Activated naive CD4-positive, alpha-beta T cell treated with Interleukin-2 at 50 U/mL for 16 hours (primary cell): ENCODE results near the gene BSG.

Experiments
- DNase-seq: peaks from one replicate; pipeline ENCODE4 v3.0.0-alpha.2; 2020

BSG gene

DNA sequence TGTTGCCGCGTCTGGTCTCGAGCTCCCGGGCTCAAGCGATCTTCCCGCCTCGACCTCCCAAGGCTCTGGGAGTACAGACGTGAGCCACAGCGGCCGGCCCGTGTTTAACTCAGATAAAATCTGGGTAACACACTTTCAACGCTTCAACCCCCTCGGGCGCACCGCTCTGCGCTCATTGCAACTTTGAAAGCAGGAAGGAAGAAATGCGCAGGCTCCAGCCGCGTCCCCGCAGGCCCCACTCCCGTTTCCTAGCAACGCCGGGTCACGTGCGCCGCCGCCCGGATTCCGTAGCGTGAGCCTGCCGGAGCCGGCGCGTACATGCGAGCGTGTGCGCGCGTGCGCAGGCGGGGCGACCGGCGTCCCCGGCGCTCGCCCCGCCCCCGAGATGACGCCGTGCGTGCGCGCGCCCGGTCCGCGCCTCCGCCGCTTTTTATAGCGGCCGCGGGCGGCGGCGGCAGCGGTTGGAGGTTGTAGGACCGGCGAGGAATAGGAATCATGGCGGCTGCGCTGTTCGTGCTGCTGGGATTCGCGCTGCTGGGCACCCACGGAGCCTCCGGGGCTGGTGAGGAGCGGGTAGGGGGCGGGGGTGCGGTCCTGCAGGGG is at the start of gene BSG:
TSS of gene BSG (plus strand) at position 457 of the 603 bp plus-strand sequence. CDS start at position 496, 39 bp downstream.
- DNase-seq: peak; percentile 99

DNA sequence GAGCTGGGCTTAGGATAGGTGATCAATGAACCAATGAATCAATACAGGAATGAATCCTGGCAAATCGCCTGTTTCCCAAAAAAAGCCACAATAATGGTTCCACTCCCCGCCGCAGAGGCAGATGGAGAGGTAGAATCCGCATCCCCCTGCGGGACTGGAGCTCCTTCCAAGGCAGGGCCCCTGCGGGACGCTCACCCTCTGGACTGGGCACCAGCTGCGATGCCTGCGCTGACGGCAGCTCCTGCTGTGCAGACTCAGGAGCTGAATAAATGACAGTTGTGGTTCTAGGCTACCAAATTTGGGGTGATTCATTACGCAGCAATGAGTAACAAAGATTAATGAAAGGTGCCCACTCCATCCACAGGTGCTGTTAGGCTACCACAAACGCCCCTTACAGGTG is 49.7 kb upstream of the BSG start:
- no peak for DNase-seq

DNA sequence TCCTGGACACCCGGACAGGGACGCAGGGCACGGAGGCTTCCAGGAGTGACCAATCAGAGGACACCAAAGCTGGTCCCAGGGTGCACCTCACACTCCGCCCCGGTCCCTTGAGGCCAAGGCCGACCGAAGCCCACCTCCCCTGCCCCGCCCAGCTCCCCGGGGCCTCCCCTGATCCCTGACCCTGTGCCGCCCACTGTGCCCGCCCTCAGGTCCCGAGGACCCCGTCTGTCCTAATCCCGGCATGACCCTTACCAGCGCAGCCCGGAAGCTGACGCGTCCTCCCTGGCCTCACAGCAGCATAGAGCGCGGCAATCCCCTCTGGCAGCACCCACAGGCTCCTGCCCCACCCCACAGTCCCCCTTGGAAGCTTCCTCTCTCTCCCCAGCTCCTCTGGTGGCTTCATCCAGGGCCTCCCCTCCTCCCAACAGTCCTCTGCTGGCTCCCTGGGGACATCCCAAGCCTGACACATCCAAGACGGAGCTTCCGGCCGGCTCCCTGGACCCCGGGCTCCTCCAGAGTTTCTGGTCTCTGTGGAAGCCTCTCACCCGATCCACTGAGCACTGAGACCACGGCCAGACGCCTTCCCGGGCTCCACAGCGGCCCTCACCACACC is 48.2 kb upstream of the BSG start:
- DNase-seq: no peak

DNA sequence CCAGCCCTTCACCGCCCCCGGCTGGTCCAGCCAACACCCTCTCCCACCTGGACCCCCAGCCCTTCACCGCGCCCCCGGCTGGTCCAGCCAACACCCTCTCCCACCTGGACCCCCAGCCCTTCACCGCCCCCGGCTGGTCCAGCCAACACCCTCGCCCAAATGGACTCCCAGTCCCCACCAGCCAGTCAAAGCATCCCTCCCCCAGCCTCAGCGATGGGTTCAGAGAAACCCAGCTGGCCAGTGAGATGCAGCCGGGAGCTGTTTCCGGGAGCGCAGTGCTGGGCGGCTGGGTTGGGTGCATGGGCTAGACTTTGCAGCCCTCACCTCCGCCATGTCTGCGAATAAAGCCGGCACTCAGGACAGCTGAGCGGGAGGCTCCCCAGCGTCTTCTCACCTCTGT is 47.4 kb upstream of the BSG start:
- DNase-seq: no peak

DNA sequence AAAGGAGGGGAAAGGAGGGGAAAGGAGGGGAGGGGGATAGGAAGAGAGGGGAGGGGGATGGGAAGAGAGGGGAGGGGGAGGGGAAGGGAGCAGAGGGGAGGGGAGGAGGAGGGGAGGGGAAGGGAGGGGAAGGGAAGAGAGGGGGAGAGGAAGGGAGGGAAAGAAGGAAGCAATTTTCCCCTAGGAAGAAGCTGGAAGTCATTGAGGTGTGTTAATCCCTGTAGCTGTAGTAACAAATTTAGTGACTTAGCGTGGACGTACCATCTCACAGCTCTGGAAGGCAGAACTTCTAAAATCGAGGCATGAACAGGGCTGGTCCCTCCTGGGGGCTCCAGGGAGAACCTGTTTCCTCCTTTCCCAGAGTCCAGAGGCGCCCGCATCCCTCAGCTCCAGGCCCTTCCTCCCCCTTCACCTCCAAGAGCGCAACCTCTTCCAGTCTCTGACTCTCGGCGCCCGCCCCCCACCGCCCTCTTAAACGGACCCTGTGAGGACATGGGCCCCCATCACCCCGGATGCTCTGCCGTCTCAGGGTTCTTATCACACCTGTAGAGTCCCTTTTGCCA is 46.5 kb upstream of the BSG start:
- DNase-seq: no peak

GRCh38 chr19:530134-531008 is 42.0 kb upstream of the BSG start:
- no peak for DNase-seq

DNA sequence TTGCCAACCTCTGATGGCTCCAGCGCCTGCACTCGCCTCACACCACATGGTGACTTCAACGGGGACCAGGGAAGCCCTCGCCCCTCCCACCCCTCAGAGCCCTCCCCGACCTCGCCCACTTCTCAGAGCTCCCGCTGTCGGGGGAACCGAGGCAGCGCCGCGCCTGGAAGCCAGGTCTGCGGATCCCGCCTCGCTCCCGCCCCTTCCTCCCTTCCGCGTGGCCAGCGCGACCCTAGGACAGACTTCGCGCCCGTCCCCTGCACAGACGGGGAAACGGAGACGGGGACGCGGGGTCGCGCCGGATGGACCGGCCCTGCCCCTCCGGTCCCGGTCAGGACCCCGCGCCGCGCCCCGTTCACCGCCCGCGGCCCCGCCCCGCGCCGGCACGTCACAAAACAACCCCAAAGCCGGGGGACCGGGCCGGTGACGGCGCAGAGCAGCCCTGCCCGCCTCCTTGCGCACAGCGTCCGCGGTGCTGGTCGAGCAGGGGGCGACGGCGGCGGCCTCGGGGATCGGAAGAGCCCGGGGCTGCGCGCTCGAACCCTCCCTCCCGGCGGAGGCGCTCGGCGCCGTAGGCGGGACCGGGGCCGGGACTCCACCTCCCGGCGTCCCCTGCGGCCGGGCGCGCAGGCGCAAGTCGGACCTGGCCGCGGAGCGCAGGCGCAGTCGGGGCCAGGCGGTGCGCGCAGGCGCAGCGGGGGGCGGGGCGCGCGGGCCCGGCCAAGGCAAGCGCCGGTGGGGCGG is 41.2 kb upstream of the BSG start:
- peak; percentile 88 for DNase-seq

DNA sequence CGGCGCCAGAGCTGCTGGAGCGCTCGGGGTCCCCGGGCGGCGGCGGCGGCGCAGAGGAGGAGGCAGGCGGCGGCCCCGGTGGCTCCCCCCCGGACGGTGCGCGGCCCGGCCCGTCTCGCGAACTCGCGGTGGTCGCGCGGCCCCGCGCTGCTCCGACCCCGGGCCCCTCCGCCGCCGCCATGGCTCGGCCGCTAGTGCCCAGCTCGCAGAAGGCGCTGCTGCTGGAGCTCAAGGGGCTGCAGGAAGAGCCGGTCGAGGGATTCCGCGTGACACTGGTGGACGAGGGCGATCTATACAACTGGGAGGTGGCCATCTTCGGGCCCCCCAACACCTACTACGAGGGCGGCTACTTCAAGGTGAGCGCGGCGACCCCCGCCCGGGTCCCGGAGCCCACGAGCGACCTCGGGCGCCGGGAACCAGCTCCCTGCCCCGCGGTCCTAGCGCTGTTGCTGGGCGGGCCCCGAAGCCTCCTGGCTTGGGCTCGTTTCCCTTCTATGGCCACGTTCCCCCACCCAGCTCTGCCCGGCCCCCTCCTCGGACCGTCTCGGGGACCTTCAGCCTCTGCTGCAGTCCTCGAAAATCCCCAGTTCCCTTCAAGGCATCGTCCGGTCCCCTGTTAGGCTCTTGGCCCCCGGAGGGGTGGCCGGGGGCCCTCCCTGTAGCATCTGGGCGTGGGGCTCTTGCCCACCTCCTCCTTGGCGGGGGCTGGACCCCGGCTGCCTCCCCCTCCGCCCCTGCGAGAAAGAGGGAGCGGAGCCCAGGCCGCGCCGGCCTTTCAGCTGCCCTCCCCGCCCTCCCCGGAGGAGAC is 40.4 kb upstream of the BSG start, which contains the start of gene CDC34:
TSS of gene CDC34 (plus strand) at position 8 of the 808 bp plus-strand sequence. CDS start at position 180, 172 bp downstream.
- no peak for DNase-seq

DNA sequence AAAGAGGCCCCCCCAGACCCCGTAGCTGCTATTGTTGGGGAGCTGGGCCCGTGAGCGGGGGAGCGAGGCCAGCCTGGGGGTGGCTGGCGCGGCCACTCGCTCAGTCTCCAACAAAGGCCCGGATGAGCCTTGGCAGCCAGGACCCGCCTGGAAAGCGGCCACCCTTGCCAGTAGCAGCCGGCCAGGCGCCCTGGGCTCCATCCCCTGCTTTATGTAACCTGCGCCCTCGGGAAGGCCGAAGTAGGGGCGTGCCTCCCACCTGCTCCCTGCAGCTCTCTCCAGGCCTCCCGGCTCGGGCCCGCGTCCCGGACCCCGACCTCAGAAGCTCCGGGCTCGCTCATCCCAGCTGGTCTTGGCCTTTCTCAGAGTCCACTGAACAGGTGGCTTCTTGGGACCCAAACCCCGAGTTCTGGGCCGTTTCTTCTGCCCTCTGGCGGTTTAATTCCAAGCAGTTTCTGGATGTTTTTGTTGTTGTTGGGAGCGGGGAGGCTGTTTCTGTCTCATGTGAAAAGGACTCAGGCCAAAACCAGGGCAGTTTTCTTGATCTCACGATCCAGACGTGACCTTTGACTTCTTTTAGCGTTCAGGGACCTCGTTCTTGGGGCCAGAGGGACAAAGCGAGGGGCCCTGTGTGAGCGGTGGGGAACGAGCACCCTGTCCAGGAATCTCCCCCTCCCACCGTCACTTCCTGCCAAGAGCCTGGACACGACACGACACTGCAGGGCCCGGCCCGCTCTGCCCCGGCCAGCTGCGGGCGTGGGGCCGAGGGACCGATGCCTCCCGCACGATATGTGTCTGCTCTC is 39.6 kb upstream of the BSG start:
- peak; percentile 35 for DNase-seq

DNA sequence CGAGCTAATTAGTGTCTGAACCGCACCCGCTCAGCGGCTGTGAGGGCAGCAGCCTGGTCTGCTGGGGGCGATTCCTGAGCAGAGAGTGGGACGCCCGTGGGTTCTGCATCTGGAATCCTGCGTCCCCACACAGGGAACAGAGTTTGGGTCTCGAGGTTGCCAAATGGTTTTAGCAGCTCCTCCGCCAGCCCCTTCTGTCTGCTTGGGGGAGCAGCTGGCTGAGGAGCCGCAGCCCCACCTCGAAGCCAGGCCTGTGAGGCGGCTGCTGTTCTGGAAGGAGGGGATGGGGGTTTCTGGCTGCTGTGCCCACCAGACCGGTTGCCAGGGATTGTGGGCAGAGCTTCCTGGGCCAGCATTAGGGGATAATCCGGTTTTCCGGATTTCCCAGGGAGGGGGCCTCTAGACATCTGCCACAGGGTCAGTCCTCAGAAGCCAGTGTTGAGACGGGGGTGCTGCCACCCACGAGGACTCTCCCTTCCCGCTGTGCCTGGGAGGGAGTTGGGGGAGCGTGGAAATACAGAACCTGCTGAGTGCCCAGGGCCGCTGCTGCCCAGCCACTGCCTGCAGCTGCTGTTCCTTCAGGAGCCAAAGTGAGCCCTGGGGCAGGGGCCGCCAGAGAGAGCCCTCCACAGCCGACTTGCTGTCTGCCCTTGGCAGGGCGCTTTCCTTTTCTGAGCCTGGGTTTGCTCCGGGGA is 38.9 kb upstream of the BSG start:
- no peak for DNase-seq

DNA sequence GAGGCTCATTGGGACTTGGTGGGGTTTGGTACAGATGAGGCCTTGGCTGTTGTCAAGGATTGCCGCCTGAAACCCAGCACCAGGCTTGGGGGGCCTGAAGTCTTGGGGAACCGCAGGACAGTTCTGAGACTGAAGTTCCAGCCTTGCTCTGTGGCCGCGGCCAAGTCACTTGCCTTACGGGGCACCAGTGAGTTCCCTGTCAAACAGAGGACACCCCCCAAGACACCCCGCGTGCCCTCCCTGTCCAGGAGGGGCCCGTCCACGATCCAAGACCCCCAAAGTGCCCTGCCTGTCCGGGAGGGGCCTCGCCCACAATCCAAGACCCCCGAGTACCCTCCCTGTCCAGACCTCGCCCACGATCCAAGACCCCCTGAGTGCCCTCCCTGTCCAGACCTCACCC is 38.3 kb upstream of the BSG start:
- DNase-seq: no peak

GRCh38 chr19:535017-535835 is 37.2 kb upstream of the BSG start:
- no peak for DNase-seq

GRCh38 chr19:536031-536880 is 36.1 kb upstream of the BSG start:
- no peak for DNase-seq

DNA sequence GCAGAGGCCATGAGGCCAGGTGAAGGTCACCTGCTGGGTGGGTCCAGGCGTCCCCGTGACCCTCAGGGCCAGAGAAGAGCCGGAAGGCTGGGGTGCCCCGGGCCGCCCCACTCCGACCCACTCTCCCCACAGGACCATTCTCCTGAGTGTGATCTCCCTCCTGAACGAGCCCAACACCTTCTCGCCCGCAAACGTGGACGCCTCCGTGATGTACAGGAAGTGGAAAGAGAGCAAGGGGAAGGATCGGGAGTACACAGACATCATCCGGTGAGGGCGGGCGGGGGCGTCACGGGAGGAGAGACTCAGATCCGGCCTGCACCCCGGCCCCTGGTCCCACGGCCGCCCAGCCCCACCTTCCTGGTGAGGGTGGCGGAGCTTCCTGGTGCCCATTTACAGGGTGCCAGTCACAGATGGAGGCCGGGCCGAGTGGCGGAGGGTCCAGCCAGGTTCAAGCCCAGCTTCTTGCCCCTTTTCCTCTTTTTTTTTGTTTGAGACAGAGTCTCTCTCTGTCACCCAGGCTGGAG is 35.5 kb upstream of the BSG start:
- DNase-seq: no peak

- no peak for DNase-seq
Measured at GRCh38 chr19:538641-539428, 33.6 kb upstream of the BSG start.

DNA sequence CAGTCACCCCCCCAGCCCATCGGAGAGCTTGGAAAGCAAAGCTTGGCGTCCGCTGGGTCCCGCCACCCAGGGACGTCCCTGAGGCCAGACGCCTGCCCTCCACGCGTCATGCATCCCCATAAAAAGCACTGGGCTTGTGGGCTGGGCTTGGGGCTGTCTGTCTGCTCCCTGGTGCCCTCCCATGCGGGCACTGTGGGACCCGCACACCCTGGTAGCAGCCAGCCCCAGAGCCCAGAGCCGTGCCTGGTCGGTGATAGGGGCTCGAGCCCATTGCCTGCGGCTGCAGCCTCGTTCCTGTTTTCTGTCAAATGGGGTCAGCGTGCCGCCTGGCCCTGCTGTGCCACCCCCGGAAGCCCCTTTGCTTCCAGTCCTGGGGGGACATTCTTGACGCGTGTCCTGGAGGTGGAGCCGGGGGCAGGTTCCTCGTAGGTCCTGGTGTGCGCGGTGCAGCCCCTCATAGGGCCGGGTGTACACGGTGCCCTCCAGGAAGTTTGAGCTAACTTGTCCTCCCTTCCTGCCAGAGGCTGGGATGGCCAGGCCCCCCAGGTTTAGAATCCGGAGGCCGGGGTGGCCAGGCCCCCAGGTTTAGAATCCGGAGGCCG is 32.9 kb upstream of the BSG start:
- no peak for DNase-seq
